GM21381 (cell line): ENCODE measurements around the gene IZUMO4.
"Not testable (repeated sequence)": the region's sequence is repeated elsewhere in the genome, so short reads cannot be mapped to it uniquely, and the experiment has no call there.

Experiments used
- ATAC-seq: cut with Tn5 transposase; IDR thresholded peaks from one replicate; pipeline ENCODE4 v1.9.1; 2021; ENCODE audit warnings: mild to moderate bottlenecking, moderate library complexity; ENCODE audit not compliant: unreplicated experiment

IZUMO4 gene

DNA sequence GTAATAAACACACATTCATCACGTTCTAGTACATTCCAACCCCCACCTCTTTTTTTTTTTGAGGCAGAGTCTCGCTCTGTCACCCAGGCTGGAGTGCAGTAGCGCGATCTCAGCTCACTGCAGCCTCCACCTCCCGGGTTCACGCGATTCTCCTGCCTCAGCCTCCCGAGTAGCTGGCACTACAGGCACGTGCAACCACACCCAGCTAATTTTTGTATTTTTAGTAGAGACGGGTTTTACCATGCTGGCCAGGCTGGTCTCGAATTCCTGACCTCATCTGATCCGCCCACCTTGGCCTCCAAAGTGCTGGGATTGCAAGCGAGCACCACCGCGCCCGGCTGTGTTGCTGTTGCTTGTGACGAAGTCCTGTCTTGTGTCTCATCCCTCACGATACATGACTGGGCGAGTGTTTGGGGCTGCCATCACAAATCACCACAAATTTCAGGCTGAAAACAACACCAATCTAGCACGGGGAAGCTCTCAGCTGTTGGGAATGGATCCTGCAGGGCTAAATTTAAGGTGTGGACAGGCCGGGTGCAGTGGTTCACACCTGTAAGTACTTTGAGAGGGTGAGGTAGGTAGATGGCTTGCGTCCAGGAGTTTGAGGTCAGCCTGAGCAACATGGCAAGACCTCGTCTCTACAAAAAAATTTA, 16.3 kb upstream of the IZUMO4 start:
- ATAC-seq = no peak

- no peak for ATAC-seq
Observed at GRCh38 chr19:2081873-2082810, 14.6 kb upstream of the IZUMO4 start.

GRCh38 chr19:2083174-2083854, 13.4 kb upstream of the IZUMO4 start:
- ATAC-seq = no peak

DNA sequence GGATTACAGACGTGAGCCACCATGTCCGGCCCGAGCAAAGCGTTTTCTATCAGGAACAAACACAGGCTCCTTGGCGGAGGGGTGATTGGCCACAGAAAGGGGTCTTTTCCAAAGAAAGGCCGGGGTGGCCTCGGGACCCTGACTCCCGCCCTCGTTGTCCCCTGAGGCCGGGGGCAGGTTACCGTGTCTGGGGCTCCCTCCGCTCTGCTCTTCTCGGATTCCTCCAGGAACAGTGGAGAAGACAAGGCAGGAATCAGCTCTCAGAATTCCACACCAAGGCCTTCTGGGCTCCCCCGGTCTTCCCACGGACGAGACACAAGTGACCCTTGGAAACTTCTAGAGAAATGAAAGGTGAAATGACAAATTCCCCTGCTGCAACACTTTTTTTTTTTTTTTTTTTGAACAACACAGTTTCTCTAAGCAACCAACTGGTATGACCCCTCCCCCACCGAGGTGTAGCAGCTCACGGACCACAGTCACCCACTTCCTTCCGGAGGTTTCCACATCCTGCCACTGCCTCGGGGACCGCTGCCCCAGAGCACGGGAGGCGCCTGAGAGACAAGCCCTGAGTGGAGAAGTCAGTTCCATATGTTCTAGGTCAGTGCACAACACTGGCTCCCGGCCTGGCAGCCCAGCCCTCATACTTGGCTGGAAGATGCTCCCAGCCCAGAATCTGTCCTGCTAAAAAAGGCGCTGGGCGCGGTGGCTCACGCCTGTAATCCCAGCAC, 11.6 kb upstream of the IZUMO4 start:
- ATAC-seq = peak; percentile 28

- ATAC-seq = not testable (repeated sequence)
Observed at GRCh38 chr19:2086695-2087620, 9.8 kb upstream of the IZUMO4 start.

GRCh38 chr19:2087621-2088100, 9.1 kb upstream of the IZUMO4 start:
- no peak for ATAC-seq

DNA sequence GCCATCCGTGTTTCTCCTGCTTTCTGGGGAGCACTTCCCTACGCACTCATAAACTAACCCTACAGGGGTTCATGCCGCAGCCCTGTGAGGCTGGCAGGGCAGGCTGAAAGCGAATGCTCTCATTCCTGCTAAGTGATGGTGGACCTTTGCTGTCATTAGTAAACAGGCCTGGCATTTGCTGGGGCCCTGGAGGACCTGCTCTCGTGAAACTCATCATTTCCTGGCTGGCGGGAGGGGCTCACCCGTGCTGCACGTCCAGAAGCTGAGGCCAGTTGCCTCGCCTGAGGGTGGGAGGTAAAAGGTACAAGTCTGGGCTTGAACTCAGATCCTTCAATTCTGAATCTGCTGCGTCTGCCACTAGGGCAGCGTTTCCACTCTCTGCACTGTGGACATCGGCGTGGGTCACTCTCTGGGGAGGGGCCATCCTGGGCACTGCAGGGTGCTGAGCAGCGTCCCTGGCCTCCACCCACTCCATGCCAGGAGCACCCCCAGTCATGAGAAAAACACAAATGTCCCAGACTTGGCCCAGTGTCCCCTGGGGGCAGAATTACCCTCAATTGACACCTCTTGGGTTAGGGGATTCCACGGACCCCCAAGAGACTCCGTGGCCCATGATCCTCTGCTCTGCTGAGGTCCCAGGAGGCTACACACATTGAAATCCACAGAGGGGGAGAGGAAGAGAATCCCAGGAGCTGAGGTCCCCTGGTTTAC, 7.6 kb upstream of the IZUMO4 start:
- ATAC-seq = no peak

DNA sequence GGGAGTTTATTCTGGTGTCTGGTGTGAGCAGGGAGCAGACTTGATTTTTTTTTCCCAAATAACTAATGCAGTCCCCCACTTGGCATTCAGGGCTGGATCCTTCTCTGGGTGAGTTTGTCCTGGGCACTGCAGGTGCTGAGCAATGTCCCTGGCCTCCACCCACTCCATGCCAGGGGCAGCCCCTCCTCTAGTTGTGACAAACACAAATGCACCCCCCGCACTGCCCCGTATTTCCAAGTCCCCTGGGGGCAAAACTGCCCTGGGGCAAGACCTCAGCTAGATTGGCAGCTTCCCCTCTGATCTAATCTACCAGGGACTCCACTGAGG, 7.0 kb upstream of the IZUMO4 start:
- ATAC-seq = no peak

DNA sequence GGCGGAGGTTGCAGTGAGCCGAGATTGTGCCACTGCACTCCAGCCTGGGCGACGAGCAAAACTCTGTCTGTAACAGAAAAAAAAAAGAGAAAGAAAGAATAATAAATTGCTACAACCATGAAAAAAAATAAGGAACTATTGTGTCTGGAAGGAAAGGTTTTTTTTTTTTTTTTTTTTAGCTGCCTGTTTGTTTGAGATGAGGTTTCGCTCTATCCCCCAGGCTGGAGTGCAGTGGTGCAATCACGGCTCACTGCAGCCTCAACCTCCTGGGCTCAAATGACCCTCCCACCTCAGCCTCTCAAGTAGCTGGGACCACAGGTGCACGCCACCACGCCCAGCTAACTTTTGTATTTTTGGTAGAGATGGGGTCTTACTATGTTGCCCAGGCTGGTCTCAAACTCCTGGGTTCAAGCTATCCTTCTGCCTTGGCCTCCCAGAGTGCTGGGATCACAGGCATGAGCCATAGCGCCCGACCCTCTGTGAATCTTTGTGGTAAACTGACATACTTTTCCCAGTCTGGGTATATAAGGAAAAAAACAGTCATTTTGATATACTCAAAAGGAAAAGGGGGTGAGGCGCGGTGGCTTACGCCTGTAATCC, 4.7 kb upstream of the IZUMO4 start:
- not testable (repeated sequence) for ATAC-seq

GRCh38 chr19:2096034-2096479, 658 bp upstream of the IZUMO4 start, which contains the start of gene MOB3A:
Gene MOB3A, minus strand, starts transcription at chr19:2096326. Its CDS starts 17,766 bp downstream, at chr19:2078560.
- ATAC-seq = peak; percentile 34

- peak; percentile 4 for ATAC-seq
Observed at GRCh38 chr19:2097203-2097885, 629 bp downstream of the IZUMO4 start.

- no peak for ATAC-seq
Observed at GRCh38 chr19:2097886-2098327, 1.2 kb downstream of the IZUMO4 start.

GRCh38 chr19:2099054-2099501, 2.4 kb downstream of the IZUMO4 start:
- no peak for ATAC-seq

DNA sequence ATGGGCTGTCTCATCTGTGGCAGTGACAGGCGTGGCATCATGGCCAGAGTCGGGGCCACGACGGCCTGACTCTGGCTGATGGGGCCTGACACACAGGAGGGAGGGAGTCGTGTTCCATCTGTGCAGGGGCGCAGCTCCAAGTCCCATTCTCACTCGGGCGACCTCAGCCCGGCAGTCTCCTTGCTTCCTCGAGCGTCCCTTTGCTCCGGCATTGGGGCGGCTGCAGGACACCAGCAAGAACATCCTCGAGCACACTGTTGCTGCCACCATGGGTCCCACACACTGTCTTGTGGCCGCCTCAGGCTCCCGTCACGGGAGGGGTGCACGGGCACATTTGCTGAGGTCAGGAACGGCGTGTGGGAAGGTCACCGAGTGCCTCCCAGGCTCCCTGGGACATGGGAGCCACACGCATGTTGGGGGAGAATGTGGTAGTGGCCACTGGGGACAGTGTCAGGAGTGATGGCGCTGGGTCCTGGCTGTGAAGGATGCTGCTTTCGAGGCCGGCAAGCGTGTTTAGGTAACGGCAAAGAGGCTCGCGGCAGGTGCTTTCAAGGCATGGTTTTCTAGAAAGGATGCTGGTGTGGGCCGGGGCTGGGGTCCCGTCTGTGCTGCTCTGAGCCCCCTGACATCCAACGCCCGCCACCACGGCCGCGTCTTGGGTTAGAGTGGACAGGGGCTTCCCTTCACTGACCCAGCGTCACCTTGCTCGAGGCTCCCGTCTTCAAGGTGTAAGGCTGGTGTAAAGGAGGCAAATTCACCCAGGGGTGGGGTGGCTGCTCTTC, 3.4 kb downstream of the IZUMO4 start:
- no peak for ATAC-seq

- ATAC-seq = no peak
Observed at GRCh38 chr19:2100719-2101061, 4.0 kb downstream of the IZUMO4 start.

DNA sequence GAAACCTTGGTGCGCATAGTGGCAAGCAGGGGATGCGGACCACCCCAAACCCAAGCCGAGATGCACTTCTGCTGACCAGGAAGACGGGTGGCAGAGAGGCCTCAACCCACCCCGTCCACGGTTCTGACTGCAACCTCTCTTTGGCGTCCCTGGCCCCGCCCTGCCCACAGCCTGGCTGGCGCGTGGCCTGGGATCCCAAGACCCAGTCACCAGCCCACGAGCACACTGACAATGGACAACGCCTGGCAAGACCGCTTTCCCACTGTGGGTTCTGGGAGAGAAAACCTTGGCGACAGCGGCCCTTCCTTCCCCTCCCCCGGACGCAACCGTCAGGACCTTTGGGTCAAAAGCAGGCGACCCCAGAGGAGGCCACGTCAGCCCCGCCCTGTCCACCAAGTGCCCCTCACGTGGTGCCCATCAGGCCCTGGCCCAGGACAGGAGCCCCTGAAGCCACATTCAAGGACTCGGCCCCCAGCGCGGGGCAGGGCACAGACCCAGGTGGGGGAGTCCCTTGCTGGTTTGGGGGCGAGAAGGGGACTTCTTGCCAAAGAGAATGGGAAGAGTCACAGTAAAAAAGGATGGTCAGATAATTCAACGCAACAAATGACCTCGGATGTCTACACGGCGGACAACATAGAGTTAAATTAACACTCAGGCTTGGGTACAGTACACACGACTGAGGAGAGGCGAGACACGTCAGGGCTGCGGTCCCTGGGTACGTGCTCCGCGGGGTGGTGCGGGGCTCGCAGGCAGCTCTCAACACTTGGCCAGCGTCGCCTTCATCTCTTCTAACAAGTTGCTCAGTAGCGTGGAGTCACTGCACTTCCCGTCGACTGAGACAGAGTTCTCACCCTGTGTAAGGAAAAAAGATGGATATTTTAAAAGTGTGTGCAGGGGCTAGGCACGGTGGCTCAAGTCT, 5.0 kb downstream of the IZUMO4 start:
- no peak for ATAC-seq
